KBM-7 (cell line): ENCODE data around the gene DNAJC5.
"Not testable (repeated sequence)": the region's sequence is repeated elsewhere in the genome, so short reads cannot be mapped to it uniquely, and the experiment has no call there.

ENCODE experiments used
- DNase-seq: peaks from one replicate; pipeline ENCODE4 v3.0.0-alpha.2; 2015
- in situ Hi-C: fragments of 300-500 bp; cut with MboI; formaldehyde crosslinking; loops from 2 replicates; pipeline ENCODE4 v1.14.3; 2020; ENCODE audit warnings: low sequenced_read_pairs, low pct_unique_long_range_greater_than_20kb, mixed read lengths

Gene DNAJC5

GRCh38 chr20:63972312-63973159 lies 77.6 kb downstream of the DNAJC5 start:
- in situ Hi-C loops, result no loop called here

GRCh38 chr20:63973160-63973479 lies 78.2 kb downstream of the DNAJC5 start:
- in situ Hi-C loops, result no loop called here
- no peak for DNase-seq

More at GRCh38 chr20:63972312-63973159, 77.6 kb downstream of the DNAJC5 start:
- no peak for DNase-seq

GRCh38 chr20:63973636-63974401 lies 78.9 kb downstream of the DNAJC5 start:
- in situ Hi-C loops, result no loop called here

GRCh38 chr20:63974402-63975200 lies 79.7 kb downstream of the DNAJC5 start:
- DNase-seq, result no peak
- in situ Hi-C loops, result no loop called here

More at GRCh38 chr20:63973636-63974401, 78.9 kb downstream of the DNAJC5 start:
- DNase-seq, result peak; percentile 88

- DNase-seq, in situ Hi-C loops: not testable (repeated sequence)
Observed at GRCh38 chr20:63976511-63976910, 81.6 kb downstream of the DNAJC5 start.

- in situ Hi-C loops, result no loop called here
Observed at GRCh38 chr20:63976980-63977738, 82.2 kb downstream of the DNAJC5 start.

GRCh38 chr20:63977739-63978276 lies 82.9 kb downstream of the DNAJC5 start:
- no peak for DNase-seq
- in situ Hi-C loops, result no loop called here

More at GRCh38 chr20:63976980-63977738, 82.2 kb downstream of the DNAJC5 start:
- DNase-seq, result no peak

- in situ Hi-C loops, result no loop called here
- DNase-seq, result peak; percentile 63
Observed at GRCh38 chr20:63978319-63979228, 83.6 kb downstream of the DNAJC5 start.

- in situ Hi-C loops, result no loop called here
Observed at GRCh38 chr20:63979229-63979556, 84.3 kb downstream of the DNAJC5 start.

GRCh38 chr20:63979557-63980316 lies 84.8 kb downstream of the DNAJC5 start, which contains the start of gene SAMD10:
Gene SAMD10 (minus strand): TSS chr20:63979642. CDS start chr20:63979467, 175 bp downstream.
- DNase-seq, result peak; percentile 91
- in situ Hi-C loops, result no loop called here

More at GRCh38 chr20:63979229-63979556, 84.3 kb downstream of the DNAJC5 start:
- DNase-seq, result no peak

GRCh38 chr20:63980317-63980805 lies 85.4 kb downstream of the DNAJC5 start:
- in situ Hi-C loops, result no loop called here
- no peak for DNase-seq

GRCh38 chr20:63980806-63981728 lies 86.1 kb downstream of the DNAJC5 start, which contains the start of gene PRPF6:
Gene PRPF6 (plus strand): TSS chr20:63981132. CDS start chr20:63981246, 114 bp downstream.
- in situ Hi-C loops, result no loop called here
- DNase-seq, result peak; percentile 92

GRCh38 chr20:63982937-63983336 lies 88.0 kb downstream of the DNAJC5 start:
- in situ Hi-C loops, result no loop called here

More at GRCh38 chr20:63982937-63983336, 88.0 kb downstream of the DNAJC5 start:
- no peak for DNase-seq
